ENCODE results near the gene POLR2H. TPM values are rescaled to one million over a fixed set of nuclear protein-coding genes. Genes with fewer than 3 reads are reported as not detected.
A peak's percentile ranks its signal among the peaks of the same experiment; 100 is the strongest.

POLR2H gene
- total RNA-seq, 1 donor from 2014 or later, result 90.5 TPM

DNA sequence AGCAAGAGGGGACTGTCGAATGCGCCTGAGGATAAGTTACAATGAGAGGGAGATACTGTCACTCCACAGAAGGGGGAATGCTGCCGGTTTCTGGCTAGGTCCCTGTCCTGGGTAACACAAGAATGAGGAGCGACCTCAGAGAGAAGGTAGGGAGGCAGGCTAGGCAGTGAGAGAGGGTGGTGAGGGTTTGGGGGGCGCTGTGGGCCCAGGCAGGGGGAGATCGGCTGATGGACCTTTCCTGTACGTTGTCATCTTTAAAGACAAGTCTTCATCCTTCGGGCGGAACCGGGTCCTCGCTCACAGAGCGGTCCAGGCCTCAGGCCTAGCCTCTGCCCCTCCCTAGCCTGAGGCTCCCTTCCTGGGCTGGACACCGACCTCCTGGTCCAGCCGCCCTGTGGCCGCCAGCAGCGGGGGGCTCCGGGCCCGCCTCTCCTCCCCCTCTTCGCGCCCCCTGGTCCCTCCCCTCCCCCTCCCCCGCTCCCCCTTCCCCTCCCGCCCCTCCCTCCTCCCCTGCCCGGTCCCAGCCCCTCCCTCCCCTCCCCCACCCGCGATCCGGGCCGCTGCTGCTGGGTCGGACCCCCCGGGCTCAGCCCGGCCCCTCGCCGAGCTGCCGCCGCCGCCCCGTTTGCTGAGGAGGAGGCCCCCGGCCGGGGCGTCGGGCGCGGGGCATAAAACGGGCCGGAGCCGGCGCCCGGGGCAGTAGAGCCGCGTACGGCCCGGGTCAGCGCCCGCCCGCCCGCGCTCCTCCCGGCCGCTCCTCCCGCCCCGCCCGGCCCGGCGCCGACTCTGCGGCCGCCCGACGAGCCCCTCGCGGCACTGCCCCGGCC is 18.1 kb downstream of the POLR2H start, which contains the start of gene CHRD:
Gene CHRD (plus strand): TSS at position 697 of the 827 bp plus-strand sequence. CDS start 265 bp downstream, outside the sequence.
- Mint-ChIP-seq H3K9me3 (ENCODE audit: low read depth) (no peaks in the 10 kb centered on the region), H3K27ac (peak within 1 kb of the TSS; percentile 18), H3K36me3 (ENCODE audit: insufficient read depth) (peaks cover 3% of the 10 kb centered on the region), H3K4me3 (ENCODE audit: low read depth) (peak within 1 kb of the TSS; percentile 80), H3K4me1 (ENCODE audit: low read depth) (peaks cover 24% of the 10 kb centered on the region), H3K27me3 (peaks cover 40% of the 10 kb centered on the region)
- no peak for DNase-seq (ENCODE audit: low spot score, unreplicated experiment)
- TF ChIP-seq, protein P1, sequence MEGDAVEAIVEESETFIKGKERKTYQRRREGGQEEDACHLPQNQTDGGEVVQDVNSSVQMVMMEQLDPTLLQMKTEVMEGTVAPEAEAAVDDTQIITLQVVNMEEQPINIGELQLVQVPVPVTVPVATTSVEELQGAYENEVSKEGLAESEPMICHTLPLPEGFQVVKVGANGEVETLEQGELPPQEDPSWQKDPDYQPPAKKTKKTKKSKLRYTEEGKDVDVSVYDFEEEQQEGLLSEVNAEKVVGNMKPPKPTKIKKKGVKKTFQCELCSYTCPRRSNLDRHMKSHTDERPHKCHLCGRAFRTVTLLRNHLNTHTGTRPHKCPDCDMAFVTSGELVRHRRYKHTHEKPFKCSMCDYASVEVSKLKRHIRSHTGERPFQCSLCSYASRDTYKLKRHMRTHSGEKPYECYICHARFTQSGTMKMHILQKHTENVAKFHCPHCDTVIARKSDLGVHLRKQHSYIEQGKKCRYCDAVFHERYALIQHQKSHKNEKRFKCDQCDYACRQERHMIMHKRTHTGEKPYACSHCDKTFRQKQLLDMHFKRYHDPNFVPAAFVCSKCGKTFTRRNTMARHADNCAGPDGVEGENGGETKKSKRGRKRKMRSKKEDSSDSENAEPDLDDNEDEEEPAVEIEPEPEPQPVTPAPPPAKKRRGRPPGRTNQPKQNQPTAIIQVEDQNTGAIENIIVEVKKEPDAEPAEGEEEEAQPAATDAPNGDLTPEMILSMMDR (IDR thresholded peaks at IDR 0.05; ENCODE audit: unreplicated experiment), result no peak

- Mint-ChIP-seq H3K27me3 (peaks cover 42% of the 10 kb centered on the region), H3K27ac (no peak overlapping the region), H3K36me3 (ENCODE audit: insufficient read depth) (no peaks in the 10 kb centered on the region), H3K9me3 (ENCODE audit: low read depth) (no peaks in the 10 kb centered on the region), H3K4me1 (ENCODE audit: low read depth) (peaks cover 24% of the 10 kb centered on the region), H3K4me3 (ENCODE audit: low read depth) (no peak overlapping the region)
- DNase-seq (ENCODE audit: low spot score, unreplicated experiment), result peak; percentile 46
- TF ChIP-seq, protein P1 (IDR thresholded peaks at IDR 0.05; ENCODE audit: unreplicated experiment), result no peak
These were observed 18.7 kb downstream of the POLR2H start for GRCh38 chr3:184380185-184380626.

DNA sequence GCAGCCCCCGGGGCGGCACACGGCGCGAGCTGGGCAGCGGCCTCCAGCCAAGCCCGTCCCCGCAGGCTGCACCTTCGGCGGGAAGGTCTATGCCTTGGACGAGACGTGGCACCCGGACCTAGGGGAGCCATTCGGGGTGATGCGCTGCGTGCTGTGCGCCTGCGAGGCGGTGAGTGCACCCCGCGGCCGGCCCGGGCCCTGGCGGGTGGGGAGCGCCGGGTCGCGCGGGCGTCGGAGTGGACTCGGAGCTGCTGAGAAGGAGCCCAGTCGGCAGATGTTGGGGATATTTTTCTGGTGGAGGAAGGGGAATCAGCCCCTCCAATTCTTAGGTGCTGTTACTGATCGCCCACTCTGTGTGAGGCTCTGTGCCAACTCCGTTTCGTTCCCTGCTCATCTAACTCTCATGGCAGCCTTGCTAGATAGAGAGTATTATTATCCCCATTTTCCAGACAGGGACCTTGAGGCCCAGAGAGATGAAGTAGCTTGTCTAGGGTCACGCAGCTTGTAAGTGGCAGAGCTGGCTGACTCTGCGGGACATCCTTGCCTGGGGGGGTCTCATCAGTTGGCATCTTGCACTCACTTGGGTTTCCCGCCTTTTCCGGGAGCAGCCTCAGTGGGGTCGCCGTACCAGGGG is 19.2 kb downstream of the POLR2H start:
- Mint-ChIP-seq H3K9me3 (ENCODE audit: low read depth) (no peaks in the 10 kb centered on the region), H3K4me3 (ENCODE audit: low read depth) (peak overlapping the region; percentile 52), H3K4me1 (ENCODE audit: low read depth) (peaks cover 24% of the 10 kb centered on the region), H3K27me3 (peaks cover 40% of the 10 kb centered on the region), H3K27ac (no peak overlapping the region), H3K36me3 (ENCODE audit: insufficient read depth) (no peaks in the 10 kb centered on the region)
- TF ChIP-seq, protein P1 (IDR thresholded peaks at IDR 0.05; ENCODE audit: unreplicated experiment), result no peak
- no peak for DNase-seq (ENCODE audit: low spot score, unreplicated experiment)

DNA sequence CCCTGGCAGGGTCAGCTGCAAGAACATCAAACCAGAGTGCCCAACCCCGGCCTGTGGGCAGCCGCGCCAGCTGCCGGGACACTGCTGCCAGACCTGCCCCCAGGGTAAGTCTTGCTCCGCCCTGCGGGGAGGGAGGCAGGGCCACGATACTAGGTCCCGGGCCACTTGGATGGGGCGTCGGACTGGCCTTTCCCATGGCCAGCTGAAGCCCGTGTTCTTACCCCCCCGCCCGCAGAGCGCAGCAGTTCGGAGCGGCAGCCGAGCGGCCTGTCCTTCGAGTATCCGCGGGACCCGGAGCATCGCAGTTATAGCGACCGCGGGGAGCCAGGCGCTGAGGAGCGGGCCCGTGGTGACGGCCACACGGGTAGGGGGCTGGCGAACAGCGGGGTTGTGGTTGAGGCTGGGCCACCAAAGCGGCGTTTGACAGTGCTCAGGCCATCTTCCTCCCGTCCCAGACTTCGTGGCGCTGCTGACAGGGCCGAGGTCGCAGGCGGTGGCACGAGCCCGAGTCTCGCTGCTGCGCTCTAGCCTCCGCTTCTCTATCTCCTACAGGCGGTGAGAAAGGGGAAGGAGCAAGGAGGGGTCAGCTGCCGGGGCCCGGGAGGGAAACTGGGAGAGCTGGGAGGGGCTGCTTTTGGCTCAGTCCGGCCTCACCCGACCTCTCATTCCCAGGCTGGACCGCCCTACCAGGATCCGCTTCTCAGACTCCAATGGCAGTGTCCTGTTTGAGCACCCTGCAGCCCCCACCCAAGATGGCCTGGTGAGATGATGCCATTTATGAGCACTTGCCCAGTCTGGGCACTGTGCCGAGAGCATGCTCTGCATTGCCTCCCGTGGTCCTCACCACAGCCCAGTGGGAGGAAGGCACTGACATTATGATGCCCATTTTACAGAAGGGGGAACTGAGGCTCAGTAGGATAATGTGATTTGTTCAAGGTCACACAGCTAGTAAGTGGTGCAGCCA is 20.0 kb downstream of the POLR2H start:
- H3K27ac Mint-ChIP-seq, result no peak overlapping the region
- H3K27me3 Mint-ChIP-seq, result peaks cover 40% of the 10 kb centered on the region

More for the DNA sequence above, 20.0 kb downstream of the POLR2H start:
- no peaks in the 10 kb centered on the region for H3K36me3 Mint-ChIP-seq (ENCODE audit: insufficient read depth)
- DNase-seq (ENCODE audit: low spot score, unreplicated experiment), result no peak
- peak overlapping the region; percentile 52 for H3K4me3 Mint-ChIP-seq (ENCODE audit: low read depth)
- TF ChIP-seq, protein P1 (IDR thresholded peaks at IDR 0.05; ENCODE audit: unreplicated experiment), result no peak
- H3K9me3 Mint-ChIP-seq (ENCODE audit: low read depth), result no peaks in the 10 kb centered on the region
- H3K4me1 Mint-ChIP-seq (ENCODE audit: low read depth), result peaks cover 24% of the 10 kb centered on the region

Measured in progenitor cell of endocrine pancreas (in vitro differentiated cells).